ENCODE results near the gene TTC36.
A peak's percentile ranks its signal among the peaks of the same experiment; 100 is the strongest.
"Not testable (repeated sequence)": the region's sequence is repeated elsewhere in the genome, so short reads cannot be mapped to it uniquely, and the experiment has no call there.

Gene TTC36

DNA sequence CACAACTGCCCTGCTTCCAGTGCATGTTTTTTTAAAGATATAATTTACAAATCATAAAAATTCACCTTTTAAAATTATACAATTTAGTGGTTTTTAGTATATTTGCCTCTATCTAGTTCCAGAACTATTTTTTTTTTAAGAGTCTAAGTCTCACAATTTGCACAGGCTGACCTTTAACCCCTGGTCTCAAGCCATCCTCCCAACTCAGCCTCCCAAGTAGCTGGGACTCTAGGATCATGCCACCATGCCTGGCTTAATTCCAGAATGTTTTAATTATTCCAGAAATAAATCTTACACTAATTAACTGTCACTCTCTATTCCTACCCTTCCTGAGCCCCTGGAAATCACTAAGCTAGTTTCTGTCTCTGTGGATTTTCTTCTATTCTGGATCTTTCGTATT, 43.5 kb downstream of the TTC36 start (continued):
- TF ChIP-seq ZNF558 (tag by site-specific recombination; IDR thresholded peaks at IDR 0.05) (no peak), ZBTB7A (tag by site-specific recombination; IDR thresholded peaks at IDR 0.05; ENCODE audit: low read depth) (no peak), GLI2 (tag by site-specific recombination; IDR thresholded peaks at IDR 0.05; ENCODE audit: borderline replicate concordance, low read depth) (no peak), ZNF596 (tag by site-specific recombination; IDR thresholded peaks at IDR 0.05) (no peak), ZNF112 (tag by site-specific recombination; IDR thresholded peaks at IDR 0.05) (no peak), ZNF223 (tag by site-specific recombination; IDR thresholded peaks at IDR 0.05) (no peak), ZNF2 (tag by site-specific recombination; IDR thresholded peaks at IDR 0.05) (no peak), GLIS2 (tag by site-specific recombination; IDR thresholded peaks at IDR 0.05) (no peak)
- TF ChIP-seq, protein P1, sequence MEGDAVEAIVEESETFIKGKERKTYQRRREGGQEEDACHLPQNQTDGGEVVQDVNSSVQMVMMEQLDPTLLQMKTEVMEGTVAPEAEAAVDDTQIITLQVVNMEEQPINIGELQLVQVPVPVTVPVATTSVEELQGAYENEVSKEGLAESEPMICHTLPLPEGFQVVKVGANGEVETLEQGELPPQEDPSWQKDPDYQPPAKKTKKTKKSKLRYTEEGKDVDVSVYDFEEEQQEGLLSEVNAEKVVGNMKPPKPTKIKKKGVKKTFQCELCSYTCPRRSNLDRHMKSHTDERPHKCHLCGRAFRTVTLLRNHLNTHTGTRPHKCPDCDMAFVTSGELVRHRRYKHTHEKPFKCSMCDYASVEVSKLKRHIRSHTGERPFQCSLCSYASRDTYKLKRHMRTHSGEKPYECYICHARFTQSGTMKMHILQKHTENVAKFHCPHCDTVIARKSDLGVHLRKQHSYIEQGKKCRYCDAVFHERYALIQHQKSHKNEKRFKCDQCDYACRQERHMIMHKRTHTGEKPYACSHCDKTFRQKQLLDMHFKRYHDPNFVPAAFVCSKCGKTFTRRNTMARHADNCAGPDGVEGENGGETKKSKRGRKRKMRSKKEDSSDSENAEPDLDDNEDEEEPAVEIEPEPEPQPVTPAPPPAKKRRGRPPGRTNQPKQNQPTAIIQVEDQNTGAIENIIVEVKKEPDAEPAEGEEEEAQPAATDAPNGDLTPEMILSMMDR (tag by site-specific recombination; IDR thresholded peaks at IDR 0.05), result no peak

DNA sequence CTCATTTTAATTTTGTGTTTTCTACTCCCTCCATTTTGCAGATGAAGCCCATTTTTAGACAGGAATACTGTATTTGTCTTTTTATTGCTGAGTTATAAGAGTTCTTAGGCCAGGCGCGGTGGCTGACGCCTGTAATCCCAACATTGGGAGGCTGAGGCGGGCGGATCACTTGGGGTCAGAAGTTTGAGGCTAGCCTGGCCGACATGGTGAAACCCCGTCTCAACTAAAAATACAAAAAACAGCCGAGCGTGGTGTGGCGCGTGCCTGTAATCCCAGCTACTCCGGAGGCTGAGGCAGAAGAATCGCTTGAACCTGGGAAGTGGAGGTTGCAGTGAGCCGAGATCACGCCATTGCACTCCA, 44.4 kb downstream of the TTC36 start:
- H3K27ac ChIP-seq (ENCODE audit: extremely low read depth, low read depth, low read length), result peak overlapping the region; percentile 28; the same call in 1 of the 2 replicates
- POLR2A ChIA-PET, result interaction anchor here (0.5 to 0.8 kb wide), 6 partner anchors 8 to 406 kb away, joined by 3 to 5 read pairs (median 4); no protein-coding TSS in a partner anchor
- H3K9me3 ChIP-seq (ENCODE audit: control insufficient read depth, insufficient read depth, low read depth, low read length); H3K36me3 ChIP-seq (ENCODE audit: control insufficient read depth in 2 of 2, insufficient read depth in 1 of 2, low read length in 2 of 2); H3K4me1 ChIP-seq (ENCODE audit: control insufficient read depth, insufficient read depth, low read length): not testable (repeated sequence)
- CTCF ChIA-PET, result interaction anchor here (0.6 to 0.7 kb wide), 2 partner anchors 31 to 33 kb away, joined by 5 to 7 read pairs; no protein-coding TSS in a partner anchor
- H3K4me3 ChIP-seq (ENCODE audit: low read depth, low read length), result peak overlapping the region; percentile 98
- peak; percentile 41; the same call in 1 of the 2 replicates for TF ChIP-seq ZFP3 (tag by site-specific recombination; IDR thresholded peaks at IDR 0.05; ENCODE audit: low read depth)

DNA sequence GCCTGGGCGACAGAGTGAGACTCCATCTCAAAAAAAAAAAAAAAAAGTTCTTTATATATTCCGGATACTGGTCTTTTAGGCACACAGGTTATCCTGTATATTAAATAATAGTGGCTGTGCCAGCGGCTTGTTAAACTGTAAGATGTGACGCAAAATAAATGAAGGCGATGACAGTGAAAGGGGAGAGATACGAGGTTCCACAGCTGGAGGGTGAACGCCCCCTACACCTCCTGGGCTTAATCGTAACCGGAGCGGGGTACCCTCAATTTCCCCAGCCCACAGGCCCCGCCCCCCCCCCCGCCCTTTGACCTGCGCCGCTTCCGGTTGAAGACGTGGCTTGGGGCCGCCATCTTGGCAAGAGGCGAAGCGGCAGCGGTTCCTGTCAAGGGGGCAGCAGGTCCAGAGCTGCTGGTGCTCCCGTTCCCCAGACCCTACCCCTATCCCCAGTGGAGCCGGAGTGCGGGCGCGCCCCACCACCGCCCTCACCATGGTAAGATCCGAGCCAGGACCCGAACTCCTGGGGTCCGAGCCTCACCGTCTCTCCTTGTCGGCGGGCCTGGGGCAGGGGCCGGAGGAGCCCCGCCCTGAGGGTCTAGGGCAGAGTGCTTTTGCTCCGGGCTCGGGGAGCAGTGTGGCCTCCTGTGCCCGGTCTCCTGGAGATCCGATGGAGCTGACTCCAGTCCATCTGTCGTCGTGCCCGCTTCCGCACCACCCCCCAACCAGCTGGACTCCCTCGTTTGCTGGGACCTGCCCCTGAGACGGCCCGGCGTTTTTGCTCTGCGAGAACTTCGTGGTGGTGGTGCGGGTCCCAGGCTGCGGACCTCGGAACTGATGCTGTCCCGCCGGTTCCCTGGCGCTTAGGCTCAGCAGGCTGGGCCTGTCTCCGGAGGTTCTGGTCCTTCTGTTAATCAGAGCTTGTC, 45.0 kb downstream of the TTC36 start, which contains the start of gene ARCN1:
ARCN1 (plus strand) TSS at position 349 of the 920 bp plus-strand sequence; CDS start at position 488, 139 bp downstream.
- peak within 1 kb of the TSS; percentile 82 for H3K27ac ChIP-seq (ENCODE audit: extremely low read depth, low read depth, low read length)
- H3K4me1 ChIP-seq (ENCODE audit: control insufficient read depth, insufficient read depth, low read length), result no peaks in the 10 kb centered on the region
- H3K36me3 ChIP-seq (ENCODE audit: control insufficient read depth in 2 of 2, insufficient read depth in 1 of 2, low read length in 2 of 2), result no peaks in the 10 kb centered on the region; a peak in 1 of 3 replicates
- no peaks in the 10 kb centered on the region for H3K9me3 ChIP-seq (ENCODE audit: control insufficient read depth, insufficient read depth, low read depth, low read length)
- POLR2A ChIA-PET, result interaction anchor here (0.5 to 1.0 kb wide), 12 partner anchors 9 to 405 kb away, joined by 3 to 9 read pairs (median 4); partner anchors contain the start of gene TMEM25
- CTCF ChIA-PET, result interaction anchor here (0.7 to 2.1 kb wide), 3 partner anchors 15 to 32 kb away, joined by 3 to 8 read pairs (median 7); no protein-coding TSS in a partner anchor
- H3K4me3 ChIP-seq (ENCODE audit: low read depth, low read length), result peak within 1 kb of the TSS; percentile 98
- TF ChIP-seq ZNF174 (tag by site-specific recombination; IDR thresholded peaks at IDR 0.05) (no peak), ZNF530 (tag by site-specific recombination; IDR thresholded peaks at IDR 0.05; ENCODE audit: low read depth) (no peak), ZNF555 (tag by site-specific recombination; conservative IDR thresholded peaks at IDR 0.05) (no peak), ZIC2 (tag by site-specific recombination; IDR thresholded peaks at IDR 0.05) (no peak), ZFP3 (tag by site-specific recombination; IDR thresholded peaks at IDR 0.05; ENCODE audit: low read depth) (no peak), ZBTB1 (tag by site-specific recombination; IDR thresholded peaks at IDR 0.05) (no peak), KLF16 (tag by site-specific recombination; IDR thresholded peaks at IDR 0.05) (no peak; the same call in 1 of the 2 replicates), ZNF777 (tag by site-specific recombination; IDR thresholded peaks at IDR 0.05; ENCODE audit: borderline replicate concordance) (no peak), ZBTB21 (tag by site-specific recombination; IDR thresholded peaks at IDR 0.05) (0 out of 2 replicates have a peak, but pooled peaks have one; percentile 30), ZNF221 (tag by site-specific recombination; IDR thresholded peaks at IDR 0.05; ENCODE audit: borderline replicate concordance) (no peak), ZNF473 (tag by site-specific recombination; IDR thresholded peaks at IDR 0.05) (no peak), ZNF23 (tag by site-specific recombination; IDR thresholded peaks at IDR 0.05; ENCODE audit: borderline replicate concordance) (no peak), ZBTB48 (tag by site-specific recombination; IDR thresholded peaks at IDR 0.05) (peak; percentile 87), KLF9 (tag by site-specific recombination; IDR thresholded peaks at IDR 0.05; ENCODE audit: low read depth) (peak; percentile 67)
- TF ChIP-seq, protein P2, sequence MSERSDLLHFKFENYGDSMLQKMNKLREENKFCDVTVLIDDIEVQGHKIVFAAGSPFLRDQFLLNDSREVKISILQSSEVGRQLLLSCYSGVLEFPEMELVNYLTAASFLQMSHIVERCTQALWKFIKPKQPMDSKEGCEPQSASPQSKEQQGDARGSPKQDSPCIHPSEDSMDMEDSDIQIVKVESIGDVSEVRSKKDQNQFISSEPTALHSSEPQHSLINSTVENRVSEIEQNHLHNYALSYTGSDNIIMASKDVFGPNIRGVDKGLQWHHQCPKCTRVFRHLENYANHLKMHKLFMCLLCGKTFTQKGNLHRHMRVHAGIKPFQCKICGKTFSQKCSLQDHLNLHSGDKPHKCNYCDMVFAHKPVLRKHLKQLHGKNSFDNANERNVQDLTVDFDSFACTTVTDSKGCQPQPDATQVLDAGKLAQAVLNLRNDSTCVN (tag by site-specific recombination; optimal IDR thresholded peaks at IDR 0.05), result peak; percentile 24
- TF ChIP-seq, protein P3, sequence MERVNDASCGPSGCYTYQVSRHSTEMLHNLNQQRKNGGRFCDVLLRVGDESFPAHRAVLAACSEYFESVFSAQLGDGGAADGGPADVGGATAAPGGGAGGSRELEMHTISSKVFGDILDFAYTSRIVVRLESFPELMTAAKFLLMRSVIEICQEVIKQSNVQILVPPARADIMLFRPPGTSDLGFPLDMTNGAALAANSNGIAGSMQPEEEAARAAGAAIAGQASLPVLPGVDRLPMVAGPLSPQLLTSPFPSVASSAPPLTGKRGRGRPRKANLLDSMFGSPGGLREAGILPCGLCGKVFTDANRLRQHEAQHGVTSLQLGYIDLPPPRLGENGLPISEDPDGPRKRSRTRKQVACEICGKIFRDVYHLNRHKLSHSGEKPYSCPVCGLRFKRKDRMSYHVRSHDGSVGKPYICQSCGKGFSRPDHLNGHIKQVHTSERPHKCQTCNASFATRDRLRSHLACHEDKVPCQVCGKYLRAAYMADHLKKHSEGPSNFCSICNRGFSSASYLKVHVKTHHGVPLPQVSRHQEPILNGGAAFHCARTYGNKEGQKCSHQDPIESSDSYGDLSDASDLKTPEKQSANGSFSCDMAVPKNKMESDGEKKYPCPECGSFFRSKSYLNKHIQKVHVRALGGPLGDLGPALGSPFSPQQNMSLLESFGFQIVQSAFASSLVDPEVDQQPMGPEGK (tag by site-specific recombination; IDR thresholded peaks at IDR 0.05), result peak; percentile 57
- TF ChIP-seq, protein P4, sequence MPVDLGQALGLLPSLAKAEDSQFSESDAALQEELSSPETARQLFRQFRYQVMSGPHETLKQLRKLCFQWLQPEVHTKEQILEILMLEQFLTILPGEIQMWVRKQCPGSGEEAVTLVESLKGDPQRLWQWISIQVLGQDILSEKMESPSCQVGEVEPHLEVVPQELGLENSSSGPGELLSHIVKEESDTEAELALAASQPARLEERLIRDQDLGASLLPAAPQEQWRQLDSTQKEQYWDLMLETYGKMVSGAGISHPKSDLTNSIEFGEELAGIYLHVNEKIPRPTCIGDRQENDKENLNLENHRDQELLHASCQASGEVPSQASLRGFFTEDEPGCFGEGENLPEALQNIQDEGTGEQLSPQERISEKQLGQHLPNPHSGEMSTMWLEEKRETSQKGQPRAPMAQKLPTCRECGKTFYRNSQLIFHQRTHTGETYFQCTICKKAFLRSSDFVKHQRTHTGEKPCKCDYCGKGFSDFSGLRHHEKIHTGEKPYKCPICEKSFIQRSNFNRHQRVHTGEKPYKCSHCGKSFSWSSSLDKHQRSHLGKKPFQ (tag by site-specific recombination; IDR thresholded peaks at IDR 0.05), result no peak
